ENCODE data around the gene PARVB. TPM values are rescaled to one million over a fixed set of nuclear protein-coding genes. Genes with fewer than 3 reads are reported as not detected.

Gene PARVB
- total and polyA plus RNA-seq, 10 of the 15 experiments (the other 5 are each of a cell fraction or from before 2014, with no cell fraction given), result 5.2 to 264 (median 76.0) TPM

DNA sequence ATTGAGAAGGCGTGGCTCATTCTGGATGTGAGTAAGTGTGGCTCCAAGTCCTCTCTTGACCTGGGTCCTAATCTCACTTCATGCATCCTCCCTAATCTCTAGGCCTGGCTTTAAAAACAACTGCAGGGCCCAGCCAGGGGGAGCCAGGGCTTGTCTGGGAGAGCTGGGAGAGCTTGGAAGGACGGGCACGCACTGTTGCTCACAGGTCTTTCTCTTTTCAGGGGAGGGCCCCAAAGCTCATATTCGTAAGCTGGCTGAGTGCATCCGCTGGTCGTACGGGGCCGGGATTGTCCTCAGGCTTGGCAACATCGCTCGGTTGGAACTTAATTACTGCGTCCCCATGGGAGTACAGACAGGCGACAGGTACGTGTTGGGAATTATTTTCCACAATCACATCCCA lies 34.1 kb upstream of the PARVB start:
- 97% methylated on average over 13 of the region's 13 CpGs for WGBS (ENCODE audit: insufficient coverage, insufficient replicate concordance, low lambda C conversion rate, missing lambda C conversion rate)
- no TSS peak for BruUV-seq (replicated peaks)
- Histone ChIP-seq H3K36me3 (ENCODE audit: control insufficient read depth in 2 of 2, insufficient read depth in 2 of 2, low read length in 1 of 2) (peaks cover 20 to 36% of the 10 kb centered on the region in 2 experiments; a peak in 3 of 4 replicates), H3K9me3 (replicated peaks; ENCODE audit: control insufficient read depth, insufficient read depth, low read length) (no peaks in the 10 kb centered on the region), H3K27me3 (replicated peaks in 1 of 2; ENCODE audit: control insufficient read depth in 2 of 2, insufficient read depth in 2 of 2, low read length in 1 of 2) (no peaks in the 10 kb centered on the region), H3K4me3 (no peak overlapping the region), H4K20me1 (ENCODE audit: control insufficient read depth, insufficient read depth) (no peaks in the 10 kb centered on the region; the same call in 1 of the 2 replicates), H3K27ac (ENCODE audit: control insufficient read depth, insufficient read depth) (no peak overlapping the region), H3K79me2 (ENCODE audit: control insufficient read depth, insufficient read depth, low read length) (no peaks in the 10 kb centered on the region), H3K9ac (ENCODE audit: control insufficient read depth, insufficient read depth, low read length) (no peak overlapping the region), H2AFZ (ENCODE audit: control insufficient read depth, low read depth, low read length) (no peak overlapping the region), H3K4me2 (ENCODE audit: control insufficient read depth, insufficient read depth) (no peak overlapping the region), H3K4me1 (ENCODE audit: control insufficient read depth, insufficient read depth, low read length) (no peaks in the 10 kb centered on the region)
- no peak for ATAC-seq
- ChIA-PET POLR2A (no interaction called here), RAD21 (ENCODE audit: unreplicated experiment) (interaction anchor here (7.5 kb wide), 1 partner anchor 96 kb away, joined by 185 read pairs; no protein-coding TSS in a partner anchor), CTCF (interaction anchor here (11.6 kb wide), 1 partner anchor 95 kb away, joined by 499 read pairs; no protein-coding TSS in a partner anchor), SMC1A (ENCODE audit: uncharacterized antibody, unreplicated experiment) (interaction anchor here (0.7 to 3.5 kb wide), 4 partner anchors 8 to 290 kb away, joined by 3 to 22 read pairs (median 4); no protein-coding TSS in a partner anchor)
- no peak for FAIRE-seq
- intact Hi-C loops (cut with micrococcal nuclease; ENCODE audit: unreplicated experiment) (loop anchor here (5.0 kb wide), 1 partner anchor 77 kb away; no protein-coding TSS in a partner anchor), in situ Hi-C loops (cut with MboI) (loop anchor here (5.0 kb wide), 1 partner anchor 577 kb away; no protein-coding TSS in a partner anchor)
- no peak for DNase-seq (ENCODE audit: low read depth, low spot score)
- TF ChIP-seq, protein P1, sequence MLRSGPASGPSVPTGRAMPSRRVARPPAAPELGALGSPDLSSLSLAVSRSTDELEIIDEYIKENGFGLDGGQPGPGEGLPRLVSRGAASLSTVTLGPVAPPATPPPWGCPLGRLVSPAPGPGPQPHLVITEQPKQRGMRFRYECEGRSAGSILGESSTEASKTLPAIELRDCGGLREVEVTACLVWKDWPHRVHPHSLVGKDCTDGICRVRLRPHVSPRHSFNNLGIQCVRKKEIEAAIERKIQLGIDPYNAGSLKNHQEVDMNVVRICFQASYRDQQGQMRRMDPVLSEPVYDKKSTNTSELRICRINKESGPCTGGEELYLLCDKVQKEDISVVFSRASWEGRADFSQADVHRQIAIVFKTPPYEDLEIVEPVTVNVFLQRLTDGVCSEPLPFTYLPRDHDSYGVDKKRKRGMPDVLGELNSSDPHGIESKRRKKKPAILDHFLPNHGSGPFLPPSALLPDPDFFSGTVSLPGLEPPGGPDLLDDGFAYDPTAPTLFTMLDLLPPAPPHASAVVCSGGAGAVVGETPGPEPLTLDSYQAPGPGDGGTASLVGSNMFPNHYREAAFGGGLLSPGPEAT (IDR thresholded peaks at IDR 0.05; ENCODE audit: low read depth), result no peak
- TF ChIP-seq ASH2L (IDR thresholded peaks at IDR 0.05; ENCODE audit: borderline replicate concordance, low read depth), result no peak
- TF ChIP-seq BACH1 (IDR thresholded peaks at IDR 0.05; ENCODE audit: borderline replicate concordance), result no peak
- no peak for TF ChIP-seq ZNF207 (IDR thresholded peaks at IDR 0.05; ENCODE audit: borderline replicate concordance)
- TF ChIP-seq SP1 (IDR thresholded peaks at IDR 0.05; ENCODE audit: low read depth, low read length), result no peak
- no peak for TF ChIP-seq SMAD5 (IDR thresholded peaks at IDR 0.05; ENCODE audit: low read depth)
- no peak for TF ChIP-seq BHLHE40 (IDR thresholded peaks at IDR 0.05; ENCODE audit: borderline replicate concordance in 1 of 2, low read depth in 2 of 2, low read length in 1 of 2)
- TF ChIP-seq POLR2A (IDR thresholded peaks at IDR 0.05; ENCODE audit: low read depth, low read length), result no peak
- TF ChIP-seq NRF1 (conservative IDR thresholded peaks at IDR 0.05; ENCODE audit: low read depth, low read length), result no peak
- TF ChIP-seq SIN3A (IDR thresholded peaks at IDR 0.05; ENCODE audit: low read depth, low read length), result no peak
- no peak for TF ChIP-seq CREB1 (IDR thresholded peaks at IDR 0.05; ENCODE audit: low read depth)
- TF ChIP-seq, protein P2, sequence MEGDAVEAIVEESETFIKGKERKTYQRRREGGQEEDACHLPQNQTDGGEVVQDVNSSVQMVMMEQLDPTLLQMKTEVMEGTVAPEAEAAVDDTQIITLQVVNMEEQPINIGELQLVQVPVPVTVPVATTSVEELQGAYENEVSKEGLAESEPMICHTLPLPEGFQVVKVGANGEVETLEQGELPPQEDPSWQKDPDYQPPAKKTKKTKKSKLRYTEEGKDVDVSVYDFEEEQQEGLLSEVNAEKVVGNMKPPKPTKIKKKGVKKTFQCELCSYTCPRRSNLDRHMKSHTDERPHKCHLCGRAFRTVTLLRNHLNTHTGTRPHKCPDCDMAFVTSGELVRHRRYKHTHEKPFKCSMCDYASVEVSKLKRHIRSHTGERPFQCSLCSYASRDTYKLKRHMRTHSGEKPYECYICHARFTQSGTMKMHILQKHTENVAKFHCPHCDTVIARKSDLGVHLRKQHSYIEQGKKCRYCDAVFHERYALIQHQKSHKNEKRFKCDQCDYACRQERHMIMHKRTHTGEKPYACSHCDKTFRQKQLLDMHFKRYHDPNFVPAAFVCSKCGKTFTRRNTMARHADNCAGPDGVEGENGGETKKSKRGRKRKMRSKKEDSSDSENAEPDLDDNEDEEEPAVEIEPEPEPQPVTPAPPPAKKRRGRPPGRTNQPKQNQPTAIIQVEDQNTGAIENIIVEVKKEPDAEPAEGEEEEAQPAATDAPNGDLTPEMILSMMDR (IDR thresholded peaks at IDR 0.05 in 2 of 3, conservative IDR thresholded peaks at IDR 0.05 in 1 of 3; ENCODE audit: control insufficient read depth in 2 of 3, extremely low read depth in 1 of 3, insufficient read depth in 1 of 3, low read depth in 3 of 3, low read length in 3 of 3), result no peak

Data from GM12878 (cell line).